CD4-positive, alpha-beta T cell (primary cell): Measurements from ENCODE around the gene WDR37. TPM values are rescaled to one million over a fixed set of nuclear protein-coding genes. Genes with fewer than 3 reads are reported as not detected.
A peak's percentile ranks its signal among the peaks of the same experiment; 100 is the strongest.

ENCODE experiments used
- ATAC-seq: fragments of 200-7000 bp; cut with Tn5 transposase; one replicate; pipeline ENCODE4 v1.10.0; 2022; ENCODE audit warnings: mild to moderate bottlenecking; ENCODE audit not compliant: poor library complexity
- CTCF ChIA-PET: fragments of 350-600 bp; sonication (Branson Sonifier 250); formaldehyde crosslinking; loops from one replicate; lab custom pipeline; 2021; ENCODE audit warnings: antibody characterized with exemption, inconsistent platforms; lab: Charles Lee
- POLR2A ChIA-PET: fragments of 350-600 bp; sonication (Branson Sonifier 250); formaldehyde crosslinking; loops from one replicate; lab custom pipeline; 2021; ENCODE audit warnings: antibody characterized with exemption, inconsistent platforms; lab: Charles Lee
- DNase-seq, 14 experiments: peaks; one replicate each; pipeline ENCODE4 v3.0.0-alpha.2; 2013 to 2020; ENCODE audit warnings: mixed read lengths in 2 of 14
- H3K27ac ChIP-seq, 2 donors: one replicate each; pipeline versions ENCODE4 v1.5.1 to v1.7.0; 2013; ENCODE audit warnings: low read length in 2 of 2, low read depth in 1 of 2, mild to moderate bottlenecking in 1 of 2
- H3K27me3 ChIP-seq, 2 experiments: 1 replicate in 1 of 2; 2 replicates in 1 of 2; pipeline versions ENCODE4 v1.6.1 to v1.7.0; 2013; ENCODE audit warnings: low read length in 2 of 2, control low read depth in 1 of 2, mild to moderate bottlenecking in 1 of 2, moderate library complexity in 1 of 2; ENCODE audit not compliant: insufficient read depth in 2 of 2, control insufficient read depth in 1 of 2
- H3K36me3 ChIP-seq: one replicate; pipeline ENCODE4 v1.6.1; 2013; ENCODE audit warnings: low read length, control low read depth; ENCODE audit not compliant: insufficient read depth
- H3K4me1 ChIP-seq: one replicate; pipeline ENCODE4 v1.6.1; 2013; ENCODE audit warnings: low read length, control low read depth; ENCODE audit not compliant: insufficient read depth
- H3K4me3 ChIP-seq: one replicate; pipeline ENCODE4 v1.5.1; 2013; ENCODE audit warnings: mild to moderate bottlenecking, low read length, moderate library complexity
- H3K9me3 ChIP-seq, 2 experiments: 1 replicate in 1 of 2; 2 replicates in 1 of 2; pipeline versions ENCODE4 v1.6.1 to v1.7.0; 2013; ENCODE audit warnings: low read length in 2 of 2, mild to moderate bottlenecking in 2 of 2, control low read depth in 1 of 2, moderate library complexity in 1 of 2; ENCODE audit not compliant: control insufficient read depth in 1 of 2, insufficient read depth in 1 of 2
- H3K27ac Mint-ChIP-seq: one replicate; pipeline ENCODE4 v1.8.0; 2020; ENCODE audit warnings: mixed read lengths
- H3K27me3 Mint-ChIP-seq: one replicate; pipeline ENCODE4 v1.8.0; 2021; ENCODE audit warnings: mixed read lengths
- H3K36me3 Mint-ChIP-seq: one replicate; pipeline ENCODE4 v1.8.0; 2021; ENCODE audit warnings: low read depth, mixed read lengths
- H3K4me1 Mint-ChIP-seq: one replicate; pipeline ENCODE4 v1.8.0; 2021; ENCODE audit warnings: low read depth, mixed read lengths
- H3K4me3 Mint-ChIP-seq: one replicate; pipeline ENCODE4 v1.8.0; 2020; ENCODE audit warnings: mild to moderate bottlenecking, mixed read lengths
- H3K9me3 Mint-ChIP-seq: one replicate; pipeline ENCODE4 v1.8.0; 2020; ENCODE audit warnings: mixed read lengths
- intact Hi-C, 2 experiments: fragments of 100-400 bp; cut with DNase I in 1 of 2; cut with micrococcal nuclease in 1 of 2; formaldehyde crosslinking; loops; one replicate each; pipeline versions ENCODE4 v1.15.1 to v1.9.0; 2023 to 2025; cut with DNase I, micrococcal nuclease
- total RNA-seq, 174 experiments: library from RNA in 2 of 174; stranded (reverse) in 2 of 174; gene quantifications; one replicate each; pipeline ENCODE4 v1.2.3 and lab custom pipeline; 2021 to 2026
- TF ChIP-seq, protein P1 (sequence below): fragments of 200-600 bp; IDR thresholded peaks from one replicate; pipeline ENCODE4 v1.8.0; 2022; ENCODE audit warnings: antibody characterized with exemption, mild to moderate bottlenecking

Gene WDR37
- total RNA-seq, 2 experiments from 2014 or later: 17.0 to 17.7 TPM

DNA sequence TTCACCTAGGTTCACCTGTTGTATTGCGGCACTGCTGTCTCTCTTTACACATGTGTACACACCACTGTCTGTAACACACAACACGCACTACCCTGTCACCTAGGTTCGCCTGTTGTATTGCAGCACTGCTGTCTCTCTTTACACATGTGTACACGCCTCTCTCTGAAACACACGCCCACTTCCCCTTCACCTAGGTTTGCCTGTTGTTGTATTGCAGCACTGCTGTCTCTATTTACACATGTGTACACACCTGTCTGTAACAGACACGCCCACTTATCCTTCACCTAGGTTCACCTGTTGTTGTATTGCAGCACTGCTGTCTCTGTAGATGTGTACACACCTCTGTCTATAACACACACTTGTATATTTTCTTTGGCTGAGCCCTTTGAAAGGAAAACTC is 51.5 kb downstream of the WDR37 start:
- Mint-ChIP-seq H3K27me3 (no peaks in the 10 kb centered on the region), H3K36me3 (peaks cover 92% of the 10 kb centered on the region), H3K27ac (peak overlapping the region; percentile 78), H3K4me3 (no peak overlapping the region), H3K9me3 (no peaks in the 10 kb centered on the region), H3K4me1 (peaks cover 26% of the 10 kb centered on the region)
- H3K4me1 ChIP-seq: peaks cover 13% of the 10 kb centered on the region
- H3K36me3 ChIP-seq: peaks cover 70% of the 10 kb centered on the region
- no peaks in the 10 kb centered on the region for H3K27me3 ChIP-seq
- DNase-seq (no peak), ATAC-seq (no peak)
- CTCF ChIA-PET: no interaction called here
- H3K27ac ChIP-seq: no peak overlapping the region
- TF ChIP-seq, protein P1, sequence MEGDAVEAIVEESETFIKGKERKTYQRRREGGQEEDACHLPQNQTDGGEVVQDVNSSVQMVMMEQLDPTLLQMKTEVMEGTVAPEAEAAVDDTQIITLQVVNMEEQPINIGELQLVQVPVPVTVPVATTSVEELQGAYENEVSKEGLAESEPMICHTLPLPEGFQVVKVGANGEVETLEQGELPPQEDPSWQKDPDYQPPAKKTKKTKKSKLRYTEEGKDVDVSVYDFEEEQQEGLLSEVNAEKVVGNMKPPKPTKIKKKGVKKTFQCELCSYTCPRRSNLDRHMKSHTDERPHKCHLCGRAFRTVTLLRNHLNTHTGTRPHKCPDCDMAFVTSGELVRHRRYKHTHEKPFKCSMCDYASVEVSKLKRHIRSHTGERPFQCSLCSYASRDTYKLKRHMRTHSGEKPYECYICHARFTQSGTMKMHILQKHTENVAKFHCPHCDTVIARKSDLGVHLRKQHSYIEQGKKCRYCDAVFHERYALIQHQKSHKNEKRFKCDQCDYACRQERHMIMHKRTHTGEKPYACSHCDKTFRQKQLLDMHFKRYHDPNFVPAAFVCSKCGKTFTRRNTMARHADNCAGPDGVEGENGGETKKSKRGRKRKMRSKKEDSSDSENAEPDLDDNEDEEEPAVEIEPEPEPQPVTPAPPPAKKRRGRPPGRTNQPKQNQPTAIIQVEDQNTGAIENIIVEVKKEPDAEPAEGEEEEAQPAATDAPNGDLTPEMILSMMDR: no peak
- intact Hi-C loops: no loop called here
- no peaks in the 10 kb centered on the region for H3K9me3 ChIP-seq
- POLR2A ChIA-PET: no interaction called here
- H3K4me3 ChIP-seq: no peak overlapping the region

DNA sequence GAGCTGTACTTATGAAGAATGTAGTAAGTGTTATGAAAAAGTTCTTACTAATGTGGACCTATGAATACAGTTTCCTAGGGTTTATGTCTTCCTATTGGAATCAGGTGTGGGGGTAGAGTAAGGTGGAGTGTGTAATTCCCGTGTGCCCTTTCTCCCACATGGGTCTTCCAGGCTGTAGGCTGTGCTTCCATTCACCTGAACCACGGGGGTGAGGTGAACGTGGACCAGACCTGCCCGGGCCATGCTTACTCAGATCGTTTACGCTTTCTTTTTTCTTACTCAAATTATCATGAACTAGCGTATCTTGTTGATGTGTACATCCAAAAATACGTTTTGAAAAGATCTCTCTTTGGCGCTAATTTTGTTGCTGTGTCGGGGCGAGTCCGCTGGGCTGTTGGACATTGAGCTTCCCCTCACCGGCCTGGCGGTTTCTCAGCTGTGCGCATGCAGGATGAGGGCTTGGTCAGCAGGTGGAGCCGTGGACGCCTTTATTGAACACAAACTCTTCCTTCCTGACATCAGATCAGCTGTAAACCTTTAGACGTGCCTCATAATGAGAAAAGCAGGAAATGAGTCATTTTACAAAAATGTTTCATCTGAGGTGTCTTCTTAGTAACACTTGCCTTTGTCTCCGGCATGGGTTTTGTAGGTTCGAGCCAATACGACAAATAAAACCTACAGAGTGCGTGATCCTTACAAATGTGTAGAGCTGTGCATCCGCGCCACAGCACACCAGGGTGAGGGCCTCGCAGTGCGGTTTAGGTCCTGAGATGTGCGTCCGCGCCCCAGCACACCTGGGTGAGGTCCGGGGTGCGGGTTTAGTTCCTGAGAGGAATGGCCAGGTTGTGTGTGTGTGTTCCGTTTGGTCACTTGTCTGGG is 53.8 kb downstream of the WDR37 start:
- Mint-ChIP-seq H3K27me3 (no peaks in the 10 kb centered on the region), H3K4me1 (peaks cover 26% of the 10 kb centered on the region), H3K9me3 (no peaks in the 10 kb centered on the region), H3K36me3 (peaks cover 91% of the 10 kb centered on the region), H3K4me3 (peak overlapping the region; percentile 11), H3K27ac (peak overlapping the region; percentile 79)
- Histone ChIP-seq H3K9me3 (no peaks in the 10 kb centered on the region), H3K36me3 (peaks cover 65% of the 10 kb centered on the region), H3K27me3 (no peaks in the 10 kb centered on the region), H3K4me1 (peaks cover 13% of the 10 kb centered on the region), H3K4me3 (peak overlapping the region; percentile 27), H3K27ac (peak overlapping the region; percentile 71 to 85)
- peak; percentile 62 to 90 (median 72) for DNase-seq
- TF ChIP-seq, protein P1: peak; percentile 86
- intact Hi-C loops: loop anchor here (1.0 to 10.0 kb wide), 5 partner anchors 275 to 1933 kb away; no protein-coding TSS in a partner anchor
- peak; percentile 90 for ATAC-seq
- POLR2A ChIA-PET: interaction anchor here (0.7 kb wide), 2 partner anchors 61 to 257 kb away, joined by 4 read pairs; no protein-coding TSS in a partner anchor
- CTCF ChIA-PET: interaction anchor here (0.7 to 1.4 kb wide), 9 partner anchors 13 to 1933 kb away, joined by 3 to 6 read pairs (median 3); partner anchors contain the start of gene WDR37

GRCh38 chr10:1110674-1111119 is 54.5 kb downstream of the WDR37 start:
- no peak for ATAC-seq
- Histone ChIP-seq H3K4me1 (peaks cover 13% of the 10 kb centered on the region), H3K36me3 (peaks cover 66% of the 10 kb centered on the region), H3K27me3 (no peaks in the 10 kb centered on the region), H3K4me3 (peak overlapping the region; percentile 27), H3K9me3 (no peaks in the 10 kb centered on the region), H3K27ac (peak overlapping the region; percentile 71 to 85)
- CTCF ChIA-PET: interaction anchor here (0.8 to 1.4 kb wide), 8 partner anchors 14 to 1932 kb away, joined by 3 to 6 read pairs (median 3); partner anchors contain the start of gene WDR37
- no peak for DNase-seq
- intact Hi-C loops: loop anchor here (1.0 to 10.0 kb wide), 5 partner anchors 274 to 1933 kb away; no protein-coding TSS in a partner anchor
- POLR2A ChIA-PET: interaction anchor here (0.7 kb wide), 1 partner anchor 256 kb away, joined by 4 read pairs; no protein-coding TSS in a partner anchor
- peaks cover 26% of the 10 kb centered on the region for H3K4me1 Mint-ChIP-seq
- peak overlapping the region; percentile 79 for H3K27ac Mint-ChIP-seq
- peaks cover 91% of the 10 kb centered on the region for H3K36me3 Mint-ChIP-seq
- H3K4me3 Mint-ChIP-seq: peak overlapping the region; percentile 11
- H3K9me3 Mint-ChIP-seq: no peaks in the 10 kb centered on the region
- TF ChIP-seq, protein P1: no peak
- H3K27me3 Mint-ChIP-seq: no peaks in the 10 kb centered on the region
